GM23338 (cell line): ENCODE results near the gene FAM114A2. TPM values are rescaled to one million over a fixed set of nuclear protein-coding genes. Genes with fewer than 3 reads are reported as not detected.

Experiments
- ATAC-seq: fragments of 200-7000 bp; cut with Tn5 transposase; 3 replicates; pipeline ENCODE4 v1.9.1; 2020
- DNase-seq: peaks from one replicate; pipeline ENCODE4 v3.0.0-alpha.2; 2015; ENCODE audit warnings: low spot score
- H2AFZ ChIP-seq: fragments of 200-600 bp; sonication (generic); 2 replicates; pipeline ENCODE4 v1.8.0; 2016; ENCODE audit warnings: antibody characterized with exemption, mild to moderate bottlenecking, moderate library complexity
- H3F3A ChIP-seq: fragments of 200-600 bp; sonication (generic); replicated peaks from 2 replicates; pipeline ENCODE4 v1.8.0; 2017; ENCODE audit warnings: antibody characterized with exemption, mixed run types, low read depth
- H3K27ac ChIP-seq: fragments of 200-600 bp; sonication (generic); 2 replicates; pipeline ENCODE4 v1.6.1; 2016; ENCODE audit warnings: low read depth
- H3K27me3 ChIP-seq: fragments of 200-600 bp; sonication (generic); 2 replicates; pipeline ENCODE4 v1.8.0; 2016; ENCODE audit warnings: mild to moderate bottlenecking, mixed run types, moderate library complexity; ENCODE audit not compliant: insufficient read depth
- H3K36me3 ChIP-seq: fragments of 200-600 bp; sonication (generic); 2 replicates; pipeline ENCODE4 v1.8.0; 2016; ENCODE audit warnings: mild to moderate bottlenecking; ENCODE audit not compliant: insufficient read depth
- H3K4me1 ChIP-seq: fragments of 200-600 bp; sonication (generic); 2 replicates; pipeline ENCODE4 v1.8.0; 2016; ENCODE audit warnings: mild to moderate bottlenecking, moderate library complexity; ENCODE audit not compliant: insufficient read depth
- H3K4me2 ChIP-seq: fragments of 200-600 bp; sonication (generic); 2 replicates; pipeline ENCODE4 v1.7.1; 2017; ENCODE audit warnings: mixed run types
- H3K4me3 ChIP-seq: fragments of 200-600 bp; sonication (generic); 2 replicates; pipeline ENCODE4 v1.6.1; 2016; ENCODE audit warnings: mixed run types
- H3K79me2 ChIP-seq: fragments of 200-600 bp; sonication (generic); replicated peaks from 2 replicates; pipeline ENCODE4 v1.8.0; 2017; ENCODE audit warnings: mild to moderate bottlenecking; ENCODE audit not compliant: insufficient read depth
- H3K9me2 ChIP-seq: fragments of 200-600 bp; sonication (generic); 2 replicates; pipeline ENCODE4 v1.8.0; 2017; ENCODE audit not compliant: insufficient read depth
- H4K20me1 ChIP-seq: fragments of 200-600 bp; sonication (generic); replicated peaks from 2 replicates; pipeline ENCODE4 v1.8.0; 2017; ENCODE audit warnings: mild to moderate bottlenecking; ENCODE audit not compliant: insufficient read depth
- H3K27ac Mint-ChIP-seq: 2 replicates; pipeline ENCODE4 v1.8.0; 2020; ENCODE audit warnings: inconsistent platforms, mild to moderate bottlenecking, moderate library complexity, mixed read lengths
- H3K27me3 Mint-ChIP-seq: 3 replicates; pipeline ENCODE4 v1.8.0; 2022; ENCODE audit warnings: low read depth, mild to moderate bottlenecking, moderate library complexity, mixed read lengths, inconsistent platforms; ENCODE audit not compliant: insufficient read depth, poor library complexity
- H3K36me3 Mint-ChIP-seq: 3 replicates; pipeline ENCODE4 v1.8.0; 2021; ENCODE audit warnings: low read depth, mild to moderate bottlenecking, inconsistent platforms, moderate library complexity, mixed read lengths
- H3K4me1 Mint-ChIP-seq: 3 replicates; pipeline ENCODE4 v1.8.0; 2020; ENCODE audit warnings: mild to moderate bottlenecking, inconsistent platforms, mixed read lengths
- H3K4me3 Mint-ChIP-seq: 3 replicates; pipeline ENCODE4 v1.8.0; 2021; ENCODE audit warnings: moderate library complexity, mild to moderate bottlenecking, inconsistent platforms, mixed read lengths
- H3K9me3 Mint-ChIP-seq: 3 replicates; pipeline ENCODE4 v1.8.0; 2020; ENCODE audit warnings: moderate library complexity, mild to moderate bottlenecking, inconsistent platforms, mixed read lengths
- EZH2 ChIP-seq: fragments of 200-600 bp; sonication (generic); IDR thresholded peaks from one replicate; pipeline ENCODE4 v1.8.0; 2017; ENCODE audit warnings: antibody characterized with exemption, mild to moderate bottlenecking, low read depth; ENCODE audit not compliant: unreplicated experiment
- EZH2phosphoT487 ChIP-seq: fragments of 200-600 bp; sonication (generic); IDR thresholded peaks from one replicate; pipeline ENCODE4 v1.8.1; 2018; ENCODE audit warnings: antibody characterized with exemption; ENCODE audit not compliant: unreplicated experiment
- STAT1 ChIP-seq: IDR thresholded peaks from one replicate; pipeline ENCODE4 v1.6.1; 2016; ENCODE audit warnings: antibody characterized with exemption; ENCODE audit not compliant: unreplicated experiment
- ZNF114 ChIP-seq: fragments of 250-450 bp; sonication (Bioruptor Pico); IDR thresholded peaks from 2 replicates; pipeline ENCODE4 v1.5.0; 2020; ENCODE audit warnings: mild to moderate bottlenecking, moderate library complexity
- polyA plus RNA-seq: library from polyadenylated mRNA; unstranded; fragments of >200 nt; fragmentation: Nextera tagmentation; extraction: Ambion mirVana; gene quantifications from 2 replicates; pipeline ENCODE4 v1.2.1, GENCODE V29; 2016
- total RNA-seq: library from RNA; depleted of rRNA; stranded (reverse); fragments of >200 nt; shearing (Covaris generic); gene quantifications from 2 replicates; pipeline ENCODE4 v1.2.3, GENCODE V29; 2014
- TF ChIP-seq, protein P1 (sequence below): IDR thresholded peaks from 2 replicates; pipeline ENCODE4 v1.6.1; 2016; ENCODE audit warnings: antibody characterized with exemption
- TF ChIP-seq, protein P2 (sequence below): fragments of 250-450 bp; sonication (Bioruptor Pico); IDR thresholded peaks from 2 replicates; pipeline ENCODE4 v1.5.0; 2020; ENCODE audit warnings: mild to moderate bottlenecking, moderate library complexity

Gene FAM114A2
- total and polyA plus RNA-seq, 2 experiments from 2014 or later, result 4.9 to 5.8 TPM

DNA sequence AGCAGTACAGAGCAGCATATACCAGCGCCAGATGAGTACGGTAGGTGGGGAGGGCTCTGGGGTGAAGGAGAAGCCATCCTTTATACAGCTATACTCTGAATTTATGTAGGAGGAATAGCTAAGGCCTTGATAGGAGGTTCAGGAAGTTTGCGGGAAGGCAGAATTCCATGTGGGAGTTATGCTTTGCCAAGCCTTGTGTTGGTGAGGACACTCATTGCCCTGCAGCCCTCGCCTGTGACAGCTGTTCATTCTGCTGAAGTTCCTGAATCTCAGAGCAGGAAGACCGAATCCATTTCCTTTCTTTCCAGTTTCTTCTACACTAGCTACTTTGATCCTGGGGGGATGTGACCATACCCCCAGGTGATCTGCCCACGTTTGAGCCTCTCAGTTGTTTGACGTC, 7.8 kb upstream of the FAM114A2 start:
- H3K27ac ChIP-seq, result no peak overlapping the region
- H3K36me3 Mint-ChIP-seq, result no peaks in the 10 kb centered on the region

More for the DNA sequence above, 7.8 kb upstream of the FAM114A2 start:
- Histone ChIP-seq H3K4me1 (no peaks in the 10 kb centered on the region), H3K4me3 (no peak overlapping the region), H3K27me3 (no peaks in the 10 kb centered on the region), H2AFZ (no peak overlapping the region), H3K36me3 (no peaks in the 10 kb centered on the region), H3K9me2 (no peaks in the 10 kb centered on the region), H4K20me1 (peaks cover 10% of the 10 kb centered on the region; the same call in 1 of the 2 replicates), H3K79me2 (peaks cover 9% of the 10 kb centered on the region; the same call in 1 of the 2 replicates), H3F3A (no peaks in the 10 kb centered on the region), H3K4me2 (no peak overlapping the region)
- no peak overlapping the region for H3K4me3 Mint-ChIP-seq
- no peak for DNase-seq
- TF ChIP-seq ZNF114 (CRISPR knock-in tag), result no peak
- no peak for TF ChIP-seq STAT1
- TF ChIP-seq, protein P1, sequence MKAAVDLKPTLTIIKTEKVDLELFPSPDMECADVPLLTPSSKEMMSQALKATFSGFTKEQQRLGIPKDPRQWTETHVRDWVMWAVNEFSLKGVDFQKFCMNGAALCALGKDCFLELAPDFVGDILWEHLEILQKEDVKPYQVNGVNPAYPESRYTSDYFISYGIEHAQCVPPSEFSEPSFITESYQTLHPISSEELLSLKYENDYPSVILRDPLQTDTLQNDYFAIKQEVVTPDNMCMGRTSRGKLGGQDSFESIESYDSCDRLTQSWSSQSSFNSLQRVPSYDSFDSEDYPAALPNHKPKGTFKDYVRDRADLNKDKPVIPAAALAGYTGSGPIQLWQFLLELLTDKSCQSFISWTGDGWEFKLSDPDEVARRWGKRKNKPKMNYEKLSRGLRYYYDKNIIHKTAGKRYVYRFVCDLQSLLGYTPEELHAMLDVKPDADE, result no peak
- TF ChIP-seq, protein P2, sequence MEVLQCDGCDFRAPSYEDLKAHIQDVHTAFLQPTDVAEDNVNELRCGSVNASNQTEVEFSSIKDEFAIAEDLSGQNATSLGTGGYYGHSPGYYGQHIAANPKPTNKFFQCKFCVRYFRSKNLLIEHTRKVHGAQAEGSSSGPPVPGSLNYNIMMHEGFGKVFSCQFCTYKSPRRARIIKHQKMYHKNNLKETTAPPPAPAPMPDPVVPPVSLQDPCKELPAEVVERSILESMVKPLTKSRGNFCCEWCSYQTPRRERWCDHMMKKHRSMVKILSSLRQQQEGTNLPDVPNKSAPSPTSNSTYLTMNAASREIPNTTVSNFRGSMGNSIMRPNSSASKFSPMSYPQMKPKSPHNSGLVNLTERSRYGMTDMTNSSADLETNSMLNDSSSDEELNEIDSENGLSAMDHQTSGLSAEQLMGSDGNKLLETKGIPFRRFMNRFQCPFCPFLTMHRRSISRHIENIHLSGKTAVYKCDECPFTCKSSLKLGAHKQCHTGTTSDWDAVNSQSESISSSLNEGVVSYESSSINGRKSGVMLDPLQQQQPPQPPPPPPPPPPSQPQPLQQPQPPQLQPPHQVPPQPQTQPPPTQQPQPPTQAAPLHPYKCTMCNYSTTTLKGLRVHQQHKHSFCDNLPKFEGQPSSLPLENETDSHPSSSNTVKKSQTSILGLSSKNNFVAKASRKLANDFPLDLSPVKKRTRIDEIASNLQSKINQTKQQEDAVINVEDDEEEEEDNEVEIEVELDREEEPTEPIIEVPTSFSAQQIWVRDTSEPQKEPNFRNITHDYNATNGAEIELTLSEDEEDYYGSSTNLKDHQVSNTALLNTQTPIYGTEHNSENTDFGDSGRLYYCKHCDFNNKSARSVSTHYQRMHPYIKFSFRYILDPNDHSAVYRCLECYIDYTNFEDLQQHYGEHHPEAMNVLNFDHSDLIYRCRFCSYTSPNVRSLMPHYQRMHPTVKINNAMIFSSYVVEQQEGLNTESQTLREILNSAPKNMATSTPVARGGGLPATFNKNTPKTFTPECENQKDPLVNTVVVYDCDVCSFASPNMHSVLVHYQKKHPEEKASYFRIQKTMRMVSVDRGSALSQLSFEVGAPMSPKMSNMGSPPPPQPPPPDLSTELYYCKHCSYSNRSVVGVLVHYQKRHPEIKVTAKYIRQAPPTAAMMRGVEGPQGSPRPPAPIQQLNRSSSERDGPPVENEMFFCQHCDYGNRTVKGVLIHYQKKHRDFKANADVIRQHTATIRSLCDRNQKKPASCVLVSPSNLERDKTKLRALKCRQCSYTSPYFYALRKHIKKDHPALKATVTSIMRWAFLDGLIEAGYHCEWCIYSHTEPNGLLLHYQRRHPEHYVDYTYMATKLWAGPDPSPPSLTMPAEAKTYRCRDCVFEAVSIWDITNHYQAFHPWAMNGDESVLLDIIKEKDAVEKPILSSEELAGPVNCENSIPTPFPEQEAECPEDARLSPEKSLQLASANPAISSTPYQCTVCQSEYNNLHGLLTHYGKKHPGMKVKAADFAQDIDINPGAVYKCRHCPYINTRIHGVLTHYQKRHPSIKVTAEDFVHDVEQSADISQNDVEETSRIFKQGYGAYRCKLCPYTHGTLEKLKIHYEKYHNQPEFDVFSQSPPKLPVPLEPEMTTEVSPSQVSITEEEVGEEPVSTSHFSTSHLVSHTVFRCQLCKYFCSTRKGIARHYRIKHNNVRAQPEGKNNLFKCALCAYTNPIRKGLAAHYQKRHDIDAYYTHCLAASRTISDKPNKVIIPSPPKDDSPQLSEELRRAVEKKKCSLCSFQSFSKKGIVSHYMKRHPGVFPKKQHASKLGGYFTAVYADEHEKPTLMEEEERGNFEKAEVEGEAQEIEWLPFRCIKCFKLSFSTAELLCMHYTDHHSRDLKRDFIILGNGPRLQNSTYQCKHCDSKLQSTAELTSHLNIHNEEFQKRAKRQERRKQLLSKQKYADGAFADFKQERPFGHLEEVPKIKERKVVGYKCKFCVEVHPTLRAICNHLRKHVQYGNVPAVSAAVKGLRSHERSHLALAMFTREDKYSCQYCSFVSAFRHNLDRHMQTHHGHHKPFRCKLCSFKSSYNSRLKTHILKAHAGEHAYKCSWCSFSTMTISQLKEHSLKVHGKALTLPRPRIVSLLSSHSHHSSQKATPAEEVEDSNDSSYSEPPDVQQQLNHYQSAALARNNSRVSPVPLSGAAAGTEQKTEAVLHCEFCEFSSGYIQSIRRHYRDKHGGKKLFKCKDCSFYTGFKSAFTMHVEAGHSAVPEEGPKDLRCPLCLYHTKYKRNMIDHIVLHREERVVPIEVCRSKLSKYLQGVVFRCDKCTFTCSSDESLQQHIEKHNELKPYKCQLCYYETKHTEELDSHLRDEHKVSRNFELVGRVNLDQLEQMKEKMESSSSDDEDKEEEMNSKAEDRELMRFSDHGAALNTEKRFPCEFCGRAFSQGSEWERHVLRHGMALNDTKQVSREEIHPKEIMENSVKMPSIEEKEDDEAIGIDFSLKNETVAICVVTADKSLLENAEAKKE (CRISPR knock-in tag), result no peak
- no peak for TF ChIP-seq EZH2phosphoT487
- TF ChIP-seq EZH2, result no peak
- H3K9me3 Mint-ChIP-seq, result no peaks in the 10 kb centered on the region
- no peak for ATAC-seq
- H3K27ac Mint-ChIP-seq, result no peak overlapping the region
- no peaks in the 10 kb centered on the region for H3K4me1 Mint-ChIP-seq
- H3K27me3 Mint-ChIP-seq, result no peaks in the 10 kb centered on the region
